ENCODE measurements around the gene THRAP3.

Gene THRAP3

DNA sequence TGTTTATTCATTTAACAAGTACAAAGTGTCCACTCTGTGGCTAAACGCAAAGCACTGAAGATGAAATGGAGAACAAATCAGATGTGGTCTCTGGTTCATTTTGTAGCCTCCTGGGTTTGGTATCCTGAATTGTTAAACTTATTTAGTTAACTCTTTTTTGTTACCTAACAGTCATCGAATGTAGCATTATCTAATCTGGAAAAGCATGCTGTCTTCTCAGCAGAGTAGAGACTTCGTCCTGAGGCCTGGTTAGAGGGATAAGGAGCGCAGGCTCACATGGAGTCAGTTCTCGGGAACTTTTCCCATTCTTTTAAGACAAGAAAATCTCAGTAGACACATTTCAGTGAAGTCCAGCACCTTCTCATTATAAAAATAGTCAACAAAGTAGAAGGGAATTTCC, 48.8 kb downstream of the THRAP3 start:
- TF ChIP-seq, protein P1, sequence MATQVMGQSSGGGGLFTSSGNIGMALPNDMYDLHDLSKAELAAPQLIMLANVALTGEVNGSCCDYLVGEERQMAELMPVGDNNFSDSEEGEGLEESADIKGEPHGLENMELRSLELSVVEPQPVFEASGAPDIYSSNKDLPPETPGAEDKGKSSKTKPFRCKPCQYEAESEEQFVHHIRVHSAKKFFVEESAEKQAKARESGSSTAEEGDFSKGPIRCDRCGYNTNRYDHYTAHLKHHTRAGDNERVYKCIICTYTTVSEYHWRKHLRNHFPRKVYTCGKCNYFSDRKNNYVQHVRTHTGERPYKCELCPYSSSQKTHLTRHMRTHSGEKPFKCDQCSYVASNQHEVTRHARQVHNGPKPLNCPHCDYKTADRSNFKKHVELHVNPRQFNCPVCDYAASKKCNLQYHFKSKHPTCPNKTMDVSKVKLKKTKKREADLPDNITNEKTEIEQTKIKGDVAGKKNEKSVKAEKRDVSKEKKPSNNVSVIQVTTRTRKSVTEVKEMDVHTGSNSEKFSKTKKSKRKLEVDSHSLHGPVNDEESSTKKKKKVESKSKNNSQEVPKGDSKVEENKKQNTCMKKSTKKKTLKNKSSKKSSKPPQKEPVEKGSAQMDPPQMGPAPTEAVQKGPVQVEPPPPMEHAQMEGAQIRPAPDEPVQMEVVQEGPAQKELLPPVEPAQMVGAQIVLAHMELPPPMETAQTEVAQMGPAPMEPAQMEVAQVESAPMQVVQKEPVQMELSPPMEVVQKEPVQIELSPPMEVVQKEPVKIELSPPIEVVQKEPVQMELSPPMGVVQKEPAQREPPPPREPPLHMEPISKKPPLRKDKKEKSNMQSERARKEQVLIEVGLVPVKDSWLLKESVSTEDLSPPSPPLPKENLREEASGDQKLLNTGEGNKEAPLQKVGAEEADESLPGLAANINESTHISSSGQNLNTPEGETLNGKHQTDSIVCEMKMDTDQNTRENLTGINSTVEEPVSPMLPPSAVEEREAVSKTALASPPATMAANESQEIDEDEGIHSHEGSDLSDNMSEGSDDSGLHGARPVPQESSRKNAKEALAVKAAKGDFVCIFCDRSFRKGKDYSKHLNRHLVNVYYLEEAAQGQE (IDR thresholded peaks at IDR 0.05; ENCODE audit: insufficient read depth in 1 of 2, low read depth in 2 of 2, low read length in 2 of 2): no peak
- no peak for TF ChIP-seq SIN3A (IDR thresholded peaks at IDR 0.05; ENCODE audit: borderline replicate concordance, insufficient read depth, low read length)
- TF ChIP-seq TAF1 (IDR thresholded peaks at IDR 0.05; ENCODE audit: borderline replicate concordance, insufficient read depth, low read length): no peak
- no peak for TF ChIP-seq FOXP2 (optimal IDR thresholded peaks at IDR 0.05; ENCODE audit: borderline replicate concordance, extremely low read depth, extremely low read length, insufficient read depth)
- no peak for TF ChIP-seq POLR2AphosphoS5 (IDR thresholded peaks at IDR 0.05; ENCODE audit: low read depth, low read length)

DNA sequence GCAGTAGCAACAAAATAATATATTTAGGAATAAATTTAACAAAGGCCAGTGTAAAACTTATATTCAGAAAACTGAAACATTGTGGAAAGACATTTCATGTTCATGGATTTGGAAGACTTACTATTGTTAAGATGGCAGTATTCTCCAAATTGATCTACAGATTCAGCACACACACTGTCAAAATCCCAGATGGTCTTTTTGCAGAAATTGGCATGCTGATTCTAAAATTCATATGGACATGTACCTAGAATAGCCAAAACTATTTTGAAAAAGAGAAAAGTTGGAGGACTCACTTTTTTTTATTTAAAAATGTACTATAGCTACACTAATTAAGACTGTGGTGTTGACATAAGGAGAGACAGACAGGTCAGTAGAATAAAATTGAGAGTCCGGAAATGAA, 50.0 kb downstream of the THRAP3 start:
- TF ChIP-seq POLR2AphosphoS5 (IDR thresholded peaks at IDR 0.05; ENCODE audit: low read depth, low read length) (no peak), TAF1 (IDR thresholded peaks at IDR 0.05; ENCODE audit: borderline replicate concordance, insufficient read depth, low read length) (no peak), FOXP2 (optimal IDR thresholded peaks at IDR 0.05; ENCODE audit: borderline replicate concordance, extremely low read depth, extremely low read length, insufficient read depth) (no peak), SIN3A (IDR thresholded peaks at IDR 0.05; ENCODE audit: borderline replicate concordance, insufficient read depth, low read length) (no peak)
- TF ChIP-seq, protein P1 (IDR thresholded peaks at IDR 0.05; ENCODE audit: insufficient read depth in 1 of 2, low read depth in 2 of 2, low read length in 2 of 2): no peak

DNA sequence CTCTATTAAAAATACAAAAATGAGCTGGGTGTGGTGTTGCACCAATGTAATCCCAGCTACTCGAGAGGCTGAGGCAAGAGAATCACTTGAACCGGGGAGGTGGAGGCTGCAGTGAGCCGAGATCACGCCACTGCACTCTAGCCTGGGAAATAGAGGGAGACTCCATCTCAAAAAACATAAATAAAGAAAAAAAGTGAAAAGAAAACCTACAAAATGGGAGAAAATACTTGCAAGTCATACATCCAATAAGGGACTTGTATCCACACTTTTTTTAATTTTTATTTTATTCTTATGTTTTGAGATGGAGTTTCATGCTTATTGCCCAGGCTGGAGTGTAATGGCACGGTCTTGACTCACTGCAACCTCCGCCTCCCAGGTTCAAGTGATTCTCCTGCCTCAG, 52.4 kb downstream of the THRAP3 start:
- no peak for TF ChIP-seq TAF1 (IDR thresholded peaks at IDR 0.05; ENCODE audit: borderline replicate concordance, insufficient read depth, low read length)
- no peak for TF ChIP-seq POLR2AphosphoS5 (IDR thresholded peaks at IDR 0.05; ENCODE audit: low read depth, low read length)
- TF ChIP-seq, protein P1 (IDR thresholded peaks at IDR 0.05; ENCODE audit: insufficient read depth in 1 of 2, low read depth in 2 of 2, low read length in 2 of 2): no peak
- no peak for TF ChIP-seq FOXP2 (optimal IDR thresholded peaks at IDR 0.05; ENCODE audit: borderline replicate concordance, extremely low read depth, extremely low read length, insufficient read depth)
- TF ChIP-seq SIN3A (IDR thresholded peaks at IDR 0.05; ENCODE audit: borderline replicate concordance, insufficient read depth, low read length): no peak

DNA sequence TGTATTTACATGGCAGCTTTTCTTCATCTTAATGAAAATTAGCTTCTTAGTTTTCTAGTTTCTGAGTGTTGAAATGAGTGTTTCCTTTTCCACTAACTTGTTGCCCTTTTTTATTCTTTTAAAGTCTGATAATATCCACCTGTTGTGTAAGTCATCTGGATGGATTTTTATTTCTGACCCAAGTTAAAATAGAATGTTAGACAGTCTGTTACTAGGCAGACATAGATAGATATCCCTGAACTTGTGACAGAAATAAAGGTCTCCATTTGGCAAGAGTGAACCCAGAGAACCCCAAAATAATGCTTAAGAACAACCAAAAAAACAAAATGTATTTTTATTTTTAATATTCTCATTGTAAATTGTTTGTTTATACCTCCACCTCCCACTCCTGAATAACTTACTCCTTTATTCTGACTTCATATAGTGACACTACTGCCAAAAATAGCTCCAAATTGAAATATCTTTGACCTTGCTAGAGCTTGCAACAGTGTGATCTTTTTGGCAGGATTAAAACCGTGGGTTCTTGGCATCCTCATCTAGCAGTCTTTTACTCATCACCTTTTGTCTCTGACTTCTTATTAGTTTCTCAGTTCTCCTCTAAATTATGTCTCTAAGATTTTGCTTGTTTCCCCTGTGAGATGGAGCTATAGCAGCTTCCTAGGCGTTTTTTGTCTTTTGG, 55.0 kb downstream of the THRAP3 start:
- no peak for TF ChIP-seq FOXP2 (optimal IDR thresholded peaks at IDR 0.05; ENCODE audit: borderline replicate concordance, extremely low read depth, extremely low read length, insufficient read depth)
- TF ChIP-seq, protein P1 (IDR thresholded peaks at IDR 0.05; ENCODE audit: insufficient read depth in 1 of 2, low read depth in 2 of 2, low read length in 2 of 2): no peak
- TF ChIP-seq POLR2AphosphoS5 (IDR thresholded peaks at IDR 0.05; ENCODE audit: low read depth, low read length): no peak
- no peak for TF ChIP-seq TAF1 (IDR thresholded peaks at IDR 0.05; ENCODE audit: borderline replicate concordance, insufficient read depth, low read length)
- TF ChIP-seq SIN3A (IDR thresholded peaks at IDR 0.05; ENCODE audit: borderline replicate concordance, insufficient read depth, low read length): no peak
